WTC11 (cell line): ENCODE measurements around the gene DIAPH1. TPM values are rescaled to one million over a fixed set of nuclear protein-coding genes. Genes with fewer than 3 reads are reported as not detected.

ENCODE experiments used
- ATAC-seq: fragments of 200-7000 bp; cut with Tn5 transposase; 2 replicates; pipeline ENCODE4 v1.10.0; 2021; ENCODE audit warnings: mild to moderate bottlenecking, moderate library complexity
- CTCF ChIA-PET: fragments of 300-600 bp; sonication (Branson Sonifier 250); formaldehyde crosslinking; loops from one replicate; lab custom pipeline; 2021; ENCODE audit warnings: antibody characterized with exemption; lab: Charles Lee
- POLR2A ChIA-PET: fragments of 350-600 bp; sonication (Branson Sonifier 250); formaldehyde crosslinking; loops from one replicate; lab custom pipeline; 2021; ENCODE audit warnings: antibody characterized with exemption; lab: Charles Lee
- DNase-seq: peaks from one replicate; pipeline ENCODE4 v3.0.0; 2021; ENCODE audit warnings: low spot score
- H3K27ac Mint-ChIP-seq: 2 replicates; pipeline ENCODE4 v1.8.0; 2021; ENCODE audit warnings: mixed read lengths
- H3K27me3 Mint-ChIP-seq: 2 replicates; pipeline ENCODE4 v1.8.0; 2021; ENCODE audit warnings: low read depth, mild to moderate bottlenecking, moderate library complexity, mixed read lengths
- H3K36me3 Mint-ChIP-seq: 2 replicates; pipeline ENCODE4 v1.8.0; 2021; ENCODE audit warnings: mixed read lengths
- H3K4me1 Mint-ChIP-seq: 2 replicates; pipeline ENCODE4 v1.8.0; 2022; ENCODE audit warnings: mixed read lengths
- H3K4me3 Mint-ChIP-seq: 2 replicates; pipeline ENCODE4 v1.8.0; 2021; ENCODE audit warnings: mild to moderate bottlenecking, moderate library complexity, mixed read lengths
- H3K9me3 Mint-ChIP-seq: 2 replicates; pipeline ENCODE4 v1.8.0; 2021; ENCODE audit warnings: mixed read lengths
- E2F4 ChIP-seq: sonication (generic); formaldehyde crosslinking; IDR thresholded peaks from 2 replicates; pipeline ENCODE4 v1.8.1; 2022; ENCODE audit warnings: low read depth, mild to moderate bottlenecking, moderate library complexity, missing genetic modification reagents, borderline replicate concordance
- E2F5 ChIP-seq: sonication (generic); formaldehyde crosslinking; IDR thresholded peaks from 2 replicates; pipeline ENCODE4 v1.8.1; 2022; ENCODE audit warnings: mild to moderate bottlenecking, moderate library complexity, missing genetic modification reagents
- ELF4 ChIP-seq: sonication (generic); formaldehyde crosslinking; IDR thresholded peaks from 2 replicates; pipeline ENCODE4 v1.8.1; 2022; ENCODE audit warnings: low read depth, mild to moderate bottlenecking, moderate library complexity, missing genetic modification reagents
- HMGXB4 ChIP-seq: sonication (generic); formaldehyde crosslinking; IDR thresholded peaks from 2 replicates; pipeline ENCODE4 v1.8.1; 2023; ENCODE audit warnings: mild to moderate bottlenecking, moderate library complexity, missing genetic modification reagents
- IRF2 ChIP-seq: sonication (generic); formaldehyde crosslinking; IDR thresholded peaks from 2 replicates; pipeline ENCODE4 v1.8.0; 2022; ENCODE audit warnings: low read depth, missing genetic modification reagents, borderline replicate concordance
- JAZF1 ChIP-seq: fragments of 250-450 bp; sonication (Bioruptor Pico); IDR thresholded peaks from 2 replicates; pipeline ENCODE4 v1.9.0; 2021; ENCODE audit warnings: moderate library complexity, mild to moderate bottlenecking, inconsistent platforms
- NFYB ChIP-seq: sonication (generic); formaldehyde crosslinking; conservative IDR thresholded peaks from 2 replicates; pipeline ENCODE4 v1.8.0; 2022; ENCODE audit warnings: low read depth, missing genetic modification reagents
- NR2C2 ChIP-seq: sonication (generic); formaldehyde crosslinking; IDR thresholded peaks from 2 replicates; pipeline ENCODE4 v1.8.0; 2022; ENCODE audit warnings: mild to moderate bottlenecking, missing genetic modification reagents
- STAT6 ChIP-seq: sonication (generic); formaldehyde crosslinking; conservative IDR thresholded peaks from 2 replicates; pipeline ENCODE4 v1.8.1; 2023; ENCODE audit warnings: mild to moderate bottlenecking, low read depth, missing genetic modification reagents, moderate library complexity
- USF1 ChIP-seq: sonication (generic); formaldehyde crosslinking; IDR thresholded peaks from 2 replicates; pipeline ENCODE4 v1.8.0; 2022; ENCODE audit warnings: mild to moderate bottlenecking, missing genetic modification reagents
- USF2 ChIP-seq: sonication (generic); formaldehyde crosslinking; IDR thresholded peaks from 2 replicates; pipeline ENCODE4 v1.8.1; 2023; ENCODE audit warnings: mild to moderate bottlenecking, missing genetic modification reagents, moderate library complexity
- ZMAT4 ChIP-seq: fragments of 250-450 bp; sonication (Bioruptor Pico); IDR thresholded peaks from 2 replicates; pipeline ENCODE4 v1.9.0; 2021; ENCODE audit warnings: mild to moderate bottlenecking
- ZNF425 ChIP-seq: fragments of 250-450 bp; sonication (Bioruptor Pico); conservative IDR thresholded peaks from 2 replicates; pipeline ENCODE4 v1.9.0; 2021; ENCODE audit warnings: mild to moderate bottlenecking
- ZNF512 ChIP-seq: sonication (generic); formaldehyde crosslinking; IDR thresholded peaks from 2 replicates; pipeline ENCODE4 v1.8.1; 2022; ENCODE audit warnings: missing genetic modification reagents, borderline replicate concordance
- total RNA-seq: library from RNA; stranded (reverse); gene quantifications from 3 replicates; pipeline ENCODE4 v1.2.3, GENCODE V29; 2021

The DIAPH1 gene
- total RNA-seq, 1 experiment from 2014 or later, result 109 TPM

- TF ChIP-seq ZNF425 (no peak), ELF4 (CRISPR knock-in tag) (no peak), E2F5 (no peak), E2F4 (CRISPR knock-in tag) (no peak), IRF2 (CRISPR knock-in tag) (no peak), ZNF512 (CRISPR knock-in tag) (no peak), USF1 (CRISPR knock-in tag) (no peak), NR2C2 (CRISPR knock-in tag) (no peak), HMGXB4 (CRISPR knock-in tag) (no peak), ZMAT4 (CRISPR knock-in tag) (no peak), NFYB (no peak), STAT6 (no peak), USF2 (CRISPR knock-in tag) (no peak), JAZF1 (CRISPR knock-in tag) (no peak)
- ATAC-seq (no peak), DNase-seq (no peak)
- Mint-ChIP-seq H3K9me3 (no peaks in the 10 kb centered on the region), H3K4me1 (peaks cover 8% of the 10 kb centered on the region), H3K36me3 (peaks cover 52% of the 10 kb centered on the region), H3K27ac (no peak overlapping the region), H3K4me3 (no peak overlapping the region), H3K27me3 (no peaks in the 10 kb centered on the region)
- ChIA-PET CTCF (interaction anchor here (1.2 to 6.1 kb wide), 3 partner anchors 9 to 41 kb away, joined by 4 to 43 read pairs (median 4); partner anchors contain the start of gene DIAPH1), POLR2A (no interaction called here)
Measured at GRCh38 chr5:141628175-141628788, 9.5 kb upstream of the DIAPH1 start.
